Right ventricle myocardium inferior (tissue), 1 donor: ENCODE data around the gene ZNF497. TPM values are rescaled to one million over a fixed set of nuclear protein-coding genes. Genes with fewer than 3 reads are reported as not detected.
"Not testable (repeated sequence)": the region's sequence is repeated elsewhere in the genome, so short reads cannot be mapped to it uniquely, and the experiment has no call there.

ENCODE experiments used
- ATAC-seq: fragments of 200-7000 bp; cut with Tn5 transposase; one replicate; pipeline ENCODE4 v1.9.1; 2020; ENCODE audit warnings: mild to moderate bottlenecking, moderate library complexity
- DNase-seq: peaks from one replicate; pipeline ENCODE4 v3.0.0; 2021; ENCODE audit errors: missing footprints
- intact Hi-C: fragments of 100-400 bp; cut with DNase I; formaldehyde crosslinking; loops from one replicate; pipeline ENCODE4 v1.11.0; 2022
- total RNA-seq: library from RNA; stranded (reverse); fragmentation: NEBNext Ultra II Directional; extraction: Animal tissue kit (Norgen Biotek cat#: 25700); gene quantifications from one replicate; pipeline ENCODE4 v1.2.1, GENCODE V29; 2021
- donor health status: DM: no; HTN: yes; CAD: no; lungs with severe emphysema.

Gene ZNF497
- total RNA-seq, 1 donor from 2014 or later, result 0.19 TPM

DNA sequence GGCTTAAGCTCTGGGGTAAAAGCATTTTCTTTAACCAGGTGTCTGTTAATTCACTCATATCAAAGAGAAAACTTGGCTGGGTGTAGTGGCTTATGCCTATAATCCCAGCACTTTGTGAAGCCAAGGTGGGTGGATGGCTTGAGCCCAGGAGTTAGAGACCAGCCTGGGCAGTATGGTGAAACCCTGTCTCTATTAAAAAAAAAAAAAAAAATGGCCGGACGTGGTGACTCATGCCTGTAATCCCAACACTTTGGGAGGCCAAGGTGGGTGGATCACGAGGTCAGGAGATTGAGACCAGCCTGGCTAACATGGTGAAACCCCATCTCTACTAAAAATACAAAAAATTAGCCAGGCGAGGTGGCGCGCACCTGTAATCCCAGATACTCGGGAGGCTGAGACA, 14.2 kb upstream of the ZNF497 start:
- peak; percentile 3 for DNase-seq
- ATAC-seq, intact Hi-C loops: not testable (repeated sequence)

DNA sequence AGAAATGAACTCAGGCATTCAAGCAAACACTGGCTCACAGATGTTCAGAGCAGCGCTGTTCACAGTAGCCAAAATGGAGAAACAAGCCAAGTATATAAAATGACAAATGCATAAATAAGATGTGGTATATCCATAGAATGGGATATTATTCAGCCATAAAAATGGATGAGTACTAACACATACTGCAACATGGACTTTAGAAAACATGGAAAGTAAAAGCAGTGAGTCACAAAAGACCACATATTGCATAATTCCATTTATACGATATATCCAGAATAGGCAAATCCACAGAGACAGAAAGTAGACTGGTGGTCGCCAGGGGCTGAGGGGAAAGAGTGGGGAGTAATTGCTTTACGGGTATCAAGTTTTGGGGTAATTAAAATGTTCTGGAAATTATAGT, 11.6 kb upstream of the ZNF497 start:
- intact Hi-C loops, result no loop called here
- ATAC-seq (no peak), DNase-seq (peak; percentile 3)

DNA sequence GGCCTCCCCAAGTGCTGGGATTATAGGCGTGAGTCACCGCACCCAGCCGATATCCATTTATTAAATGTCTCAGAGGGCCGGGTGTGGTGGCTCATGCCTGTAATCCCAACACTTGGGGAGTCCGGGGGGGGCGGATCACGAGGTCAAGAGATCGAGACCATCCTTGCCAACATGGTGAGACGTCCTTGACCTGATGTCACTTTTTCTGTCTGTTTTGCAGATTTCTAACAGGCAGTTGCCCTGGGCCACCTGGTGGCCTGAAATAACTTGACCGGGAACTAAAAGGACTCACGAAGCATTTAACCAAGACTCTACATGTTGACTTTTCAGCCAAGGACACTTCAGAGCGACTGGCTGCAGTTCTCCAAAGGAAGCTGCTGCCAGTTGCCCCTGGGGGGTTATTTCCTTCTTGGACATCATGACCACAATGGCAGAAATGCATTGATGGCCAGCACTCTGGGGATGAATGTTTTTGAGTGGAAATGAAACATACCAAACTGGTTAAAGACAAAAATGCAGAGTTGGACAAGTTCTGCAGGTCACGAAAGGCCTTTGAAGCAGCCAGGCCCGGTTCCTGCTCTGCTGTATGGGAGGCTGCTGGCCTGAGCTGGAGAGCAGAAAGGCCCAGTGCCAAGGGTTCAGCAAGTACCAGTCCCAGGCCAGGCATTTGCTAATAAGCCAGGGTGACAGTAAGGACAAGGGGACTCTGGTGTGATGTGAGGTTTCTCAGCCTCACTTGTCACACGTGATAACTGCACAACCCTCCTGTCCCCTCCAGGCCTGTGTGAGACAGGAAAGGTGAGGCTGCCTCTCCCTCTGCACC, 10.0 kb upstream of the ZNF497 start:
- peak; percentile 68 for DNase-seq
- intact Hi-C loops, result no loop called here
- peak; percentile 81 for ATAC-seq

GRCh38 chr19:58368561-58369360, 6.2 kb upstream of the ZNF497 start:
- ATAC-seq (no peak), DNase-seq (peak; percentile 54)
- intact Hi-C loops, result no loop called here

DNA sequence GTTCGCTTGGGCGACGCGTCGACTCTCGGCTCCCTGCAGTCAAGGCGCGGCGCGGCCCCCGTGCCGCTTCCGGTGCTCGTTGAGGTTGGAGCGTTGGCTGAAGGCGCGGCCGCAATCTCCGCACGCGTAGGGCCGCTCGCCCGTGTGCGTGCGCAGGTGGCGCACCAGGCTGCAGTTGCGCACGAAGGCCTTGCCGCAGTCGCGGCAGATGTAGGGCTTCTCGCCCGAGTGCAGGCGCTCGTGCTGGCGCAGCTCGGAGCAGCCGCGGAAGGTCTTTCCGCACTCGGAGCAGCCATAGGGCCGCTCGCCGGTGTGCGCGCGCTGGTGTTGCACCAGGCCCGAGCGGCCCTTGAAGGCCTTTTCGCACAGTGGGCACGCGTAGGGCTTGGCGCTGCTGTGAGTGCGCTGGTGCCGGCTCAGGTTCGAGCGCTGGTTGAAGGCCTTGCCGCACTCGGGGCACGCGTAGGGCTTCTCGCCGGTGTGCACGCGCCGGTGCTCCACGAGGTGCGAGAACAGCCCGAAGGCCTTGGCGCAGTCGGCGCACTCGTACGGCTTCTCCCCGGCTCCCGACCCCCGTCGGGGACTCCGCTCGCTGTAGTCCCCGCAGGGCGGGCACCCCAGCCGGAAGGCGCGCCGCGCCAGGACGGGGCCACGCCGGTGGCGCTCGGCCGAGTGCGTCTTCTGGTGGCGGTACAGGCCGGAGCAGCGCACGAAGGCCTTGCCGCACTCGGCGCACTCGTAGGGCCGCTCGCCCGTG, 5.3 kb upstream of the ZNF497 start:
- DNase-seq, result peak; percentile 68
- no peak for ATAC-seq
- intact Hi-C loops, result no loop called here

DNA sequence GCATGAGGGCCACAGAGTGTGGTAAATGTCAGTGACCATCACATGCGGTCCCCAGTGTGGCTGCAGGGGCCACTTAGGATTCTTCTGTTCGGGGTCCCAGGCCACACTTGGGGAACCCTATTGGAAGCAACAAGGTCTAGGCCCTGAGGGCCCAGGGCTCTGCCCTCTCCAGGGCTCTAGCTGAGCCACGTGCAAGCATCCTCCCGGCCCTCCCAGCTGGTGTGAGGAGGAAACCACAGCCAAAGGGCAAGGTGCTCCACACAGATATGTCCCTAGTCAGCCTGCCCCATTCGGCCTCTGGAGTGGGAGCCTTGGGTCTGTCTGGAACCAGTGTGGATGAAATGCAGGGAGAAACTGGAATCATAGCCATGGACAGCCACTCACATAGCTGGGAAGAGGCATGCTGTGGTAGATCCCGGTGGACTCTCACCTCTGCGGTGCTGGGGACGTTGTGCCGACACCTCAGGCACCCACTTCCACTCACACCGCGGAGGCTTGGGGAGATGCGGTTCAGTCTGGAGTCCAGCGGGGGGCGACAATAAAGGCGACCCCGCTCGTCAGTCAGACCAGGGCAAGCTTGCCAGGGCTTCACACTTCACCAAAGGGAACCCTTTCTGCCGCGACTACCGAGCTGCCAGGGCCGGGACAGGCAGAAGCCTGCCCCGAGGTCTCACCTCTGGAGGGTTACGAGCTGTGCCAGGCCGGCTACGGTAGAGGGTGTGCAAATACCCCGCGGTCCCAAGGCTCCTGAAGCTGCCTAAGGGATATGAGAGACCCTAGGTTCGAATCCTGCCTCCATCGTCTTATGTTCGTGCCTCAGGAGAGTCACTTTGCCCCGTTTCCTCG, 4.3 kb upstream of the ZNF497 start:
- ATAC-seq (no peak), DNase-seq (peak; percentile 27)
- intact Hi-C loops, result no loop called here

GRCh38 chr19:58364146-58364545, 1.6 kb upstream of the ZNF497 start:
- intact Hi-C loops, result no loop called here
- ATAC-seq (no peak), DNase-seq (no peak)

GRCh38 chr19:58361900-58362271, 665 bp downstream of the ZNF497 start:
- intact Hi-C loops, result loop anchor here (1.0 to 2.0 kb wide), 3 partner anchors 19 to 46 kb away; partner anchors contain the start of genes ZNF584 and ZNF837

GRCh38 chr19:58357481-58358145, 4.9 kb downstream of the ZNF497 start:
- peak; percentile 28 for DNase-seq
- intact Hi-C loops, result no loop called here
- no peak for ATAC-seq

More at GRCh38 chr19:58361900-58362271, 665 bp downstream of the ZNF497 start:
- ATAC-seq (peak; percentile 12), DNase-seq (peak; percentile 78)

DNA sequence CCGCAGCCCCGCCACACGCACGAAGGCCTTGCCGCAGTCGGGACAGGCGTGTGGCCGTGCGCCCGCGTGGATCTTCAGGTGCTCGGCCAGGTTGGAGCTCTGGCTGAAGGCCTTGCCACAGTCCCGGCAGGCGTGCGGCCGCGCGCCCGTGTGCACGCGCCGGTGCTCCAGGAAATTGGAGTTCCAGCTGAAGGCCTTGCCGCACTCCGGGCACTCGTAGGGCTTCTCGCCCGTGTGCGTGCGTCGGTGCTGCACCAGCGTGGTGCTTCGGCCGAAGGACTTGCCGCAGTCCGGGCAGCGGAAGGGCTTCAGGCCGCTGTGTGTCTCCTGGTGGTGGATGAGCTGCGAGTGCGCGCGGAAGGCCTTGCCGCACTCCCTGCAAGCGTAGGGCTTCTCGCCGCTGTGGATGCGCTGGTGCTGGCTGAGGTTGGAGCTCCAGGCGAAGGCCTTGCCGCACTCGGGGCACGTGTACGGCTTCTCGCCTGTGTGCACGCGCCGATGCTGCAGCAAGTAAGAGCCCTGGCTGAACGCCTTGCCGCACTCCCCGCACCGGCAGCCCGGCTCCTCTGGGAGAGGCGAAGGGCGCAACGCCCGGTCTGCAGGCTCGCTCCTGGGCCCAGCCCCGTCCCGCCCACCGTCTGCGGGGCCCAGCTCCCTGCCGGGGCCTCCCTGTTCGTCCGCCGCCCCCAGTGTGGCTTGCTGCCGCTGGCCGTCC, 5.6 kb downstream of the ZNF497 start:
- intact Hi-C loops, result no loop called here
- DNase-seq (peak; percentile 39), ATAC-seq (no peak)

DNA sequence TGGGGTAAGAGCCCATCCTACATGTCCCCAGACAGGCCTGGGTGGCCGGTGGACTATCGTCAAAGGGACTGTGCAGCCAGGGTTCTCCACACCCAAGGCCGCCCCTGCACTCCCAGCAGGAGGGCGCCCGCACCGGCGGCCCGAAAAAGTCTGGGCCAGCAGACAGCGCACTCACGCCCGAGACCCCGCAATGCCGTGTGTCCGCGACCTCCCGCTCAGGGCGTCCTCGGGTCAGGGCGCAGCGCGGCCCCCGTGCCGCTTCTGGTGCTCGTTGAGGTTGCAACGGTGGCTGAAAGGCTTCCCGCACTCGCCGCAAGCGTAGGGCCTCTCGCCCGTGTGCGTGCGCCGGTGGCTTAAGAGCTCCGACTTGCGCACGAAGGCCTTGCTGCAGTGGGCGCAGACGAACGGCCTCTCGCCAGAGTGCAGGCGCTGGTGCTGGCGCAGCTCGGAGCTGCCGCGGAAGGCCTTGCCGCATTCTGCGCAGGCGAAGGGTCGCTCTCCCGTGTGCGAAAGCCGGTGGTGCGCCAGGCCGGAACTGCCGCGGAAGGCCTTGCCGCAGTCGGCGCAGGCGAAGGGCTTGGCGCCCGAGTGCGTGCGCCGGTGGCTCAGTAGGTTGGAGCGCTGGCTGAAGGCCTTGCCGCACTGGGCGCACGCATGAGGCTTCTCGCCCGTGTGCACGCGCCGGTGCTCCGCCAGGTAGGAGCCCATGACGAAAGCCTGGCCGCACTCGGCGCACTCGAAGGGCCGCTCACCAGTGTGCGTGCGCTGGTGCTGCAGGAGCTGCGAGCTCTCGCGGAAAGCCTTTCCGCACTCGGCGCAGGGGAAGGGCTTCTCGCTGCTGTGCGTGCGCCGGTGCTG, 6.4 kb downstream of the ZNF497 start:
- intact Hi-C loops, result no loop called here
- DNase-seq (peak; percentile 55), ATAC-seq (peak; percentile 33)

DNA sequence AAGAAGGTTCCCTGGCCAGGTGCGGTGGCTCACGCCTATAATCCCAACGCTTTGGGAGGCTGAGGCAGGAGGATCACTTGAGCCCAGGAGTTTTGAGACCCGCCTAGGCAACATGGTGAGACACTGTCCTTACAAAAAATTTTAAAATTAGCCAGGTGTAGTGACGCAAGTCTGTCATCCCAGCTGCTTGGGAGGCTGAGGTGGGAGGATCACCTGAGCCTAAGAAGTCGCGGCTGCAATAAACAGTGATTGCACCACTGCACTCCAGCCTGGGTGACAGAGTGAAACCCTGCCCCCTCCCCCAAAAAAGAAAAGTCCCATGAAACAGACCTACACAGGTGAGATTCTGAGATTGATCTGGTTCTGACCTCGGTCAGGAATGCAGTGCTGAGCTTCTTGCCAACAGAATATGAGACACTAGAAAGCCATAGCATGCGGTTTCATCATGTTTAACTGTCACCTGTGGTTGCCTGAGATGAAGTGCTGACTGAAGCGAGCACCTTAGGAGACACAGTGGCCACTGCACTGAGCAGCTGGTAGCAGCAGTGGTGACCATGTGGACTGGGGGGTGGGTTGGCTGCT, 7.2 kb downstream of the ZNF497 start:
- intact Hi-C loops, result no loop called here
- ATAC-seq (no peak), DNase-seq (no peak)

GRCh38 chr19:58354478-58355030, 8.0 kb downstream of the ZNF497 start:
- ATAC-seq (no peak), DNase-seq (no peak)
- intact Hi-C loops, result no loop called here

DNA sequence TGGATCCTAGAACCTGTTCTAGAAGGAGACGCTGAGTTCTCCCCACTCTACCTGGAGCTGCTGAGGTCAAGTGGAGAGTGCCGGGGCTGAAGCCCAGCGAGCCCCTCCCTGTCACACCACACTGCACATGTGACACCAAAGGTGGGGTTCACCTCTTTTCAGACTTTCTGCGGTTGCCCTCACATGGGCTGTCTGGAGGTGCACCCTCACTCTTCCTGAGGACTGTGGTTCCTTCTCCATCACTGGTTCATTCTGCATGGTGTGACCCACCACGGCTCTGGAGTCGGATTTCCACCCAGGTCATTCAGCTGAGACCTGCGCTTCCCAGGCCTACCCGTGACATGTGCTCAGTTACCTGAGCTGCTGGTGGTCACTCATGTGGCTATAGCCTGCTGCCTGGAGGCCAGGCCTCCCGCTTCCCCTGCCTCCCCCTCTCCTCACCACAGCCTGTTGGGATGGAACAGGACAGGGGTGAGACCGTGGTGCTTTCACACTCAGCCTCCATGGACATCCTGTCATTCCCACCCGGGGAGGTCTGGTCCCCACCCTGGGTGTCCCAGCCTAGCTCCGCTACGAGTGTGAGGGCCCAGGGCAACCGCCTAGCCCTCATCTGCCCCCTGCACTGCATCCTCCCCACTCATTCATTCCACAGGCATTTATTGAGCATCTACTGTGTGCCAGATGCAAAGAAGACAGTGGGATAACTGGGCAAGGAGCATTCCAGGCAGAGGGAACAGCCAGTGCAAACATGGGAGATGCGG, 8.7 kb downstream of the ZNF497 start:
- ATAC-seq, result no peak
- intact Hi-C loops, result no loop called here
- peak; percentile 57 for DNase-seq
